CD4-positive, CD25-positive, alpha-beta regulatory T cell (primary cell): Measurements from ENCODE around the gene OR4C5. TPM values are rescaled to one million over a fixed set of nuclear protein-coding genes. Genes with fewer than 3 reads are reported as not detected.
"Not testable (repeated sequence)": the region's sequence is repeated elsewhere in the genome, so short reads cannot be mapped to it uniquely, and the experiment has no call there.

Source experiments
- ATAC-seq, 2 donors: fragments of 150-1000 bp; cut with Tn5 transposase; one replicate each; pipeline ENCODE4 v1.10.0; 2021; ENCODE audit warnings: low read depth in 2 of 2, moderate number of reproducible peaks in 2 of 2, moderate library complexity in 1 of 2
- DNase-seq, 3 donors: peaks; one replicate each; pipeline versions ENCODE4 v3.0.0 to v3.0.0-alpha.2; 2012 to 2022; ENCODE audit warnings: mixed read lengths in 1 of 3
- H3K27ac ChIP-seq: one replicate; pipeline ENCODE4 v1.7.0; 2013; ENCODE audit warnings: mild to moderate bottlenecking, low read length; ENCODE audit not compliant: insufficient read depth, poor library complexity, severe bottlenecking
- H3K27me3 ChIP-seq: one replicate; pipeline ENCODE4 v1.7.0; 2013; ENCODE audit warnings: low read length; ENCODE audit not compliant: control insufficient read depth, insufficient read depth
- H3K36me3 ChIP-seq: one replicate; pipeline ENCODE4 v1.7.0; 2013; ENCODE audit warnings: mild to moderate bottlenecking, low read length, moderate library complexity; ENCODE audit not compliant: control insufficient read depth, insufficient read depth
- H3K4me1 ChIP-seq: 2 replicates; pipeline ENCODE4 v1.7.0; 2013; ENCODE audit warnings: mild to moderate bottlenecking, low read length; ENCODE audit not compliant: insufficient read depth, control insufficient read depth, poor library complexity, severe bottlenecking
- H3K4me3 ChIP-seq: one replicate; pipeline ENCODE4 v1.7.0; 2013; ENCODE audit warnings: low read depth, mild to moderate bottlenecking, low read length, moderate library complexity
- H3K9me3 ChIP-seq, 2 experiments: 1 replicate in 1 of 2; 2 replicates in 1 of 2; pipeline ENCODE4 v1.7.0; 2013; ENCODE audit warnings: low read length in 2 of 2, mild to moderate bottlenecking in 1 of 2, moderate library complexity in 1 of 2; ENCODE audit not compliant: control insufficient read depth in 2 of 2
- H3K27ac Mint-ChIP-seq, 3 donors: one replicate each; pipeline ENCODE4 v1.8.0; 2020 to 2022; ENCODE audit warnings: mild to moderate bottlenecking in 3 of 3, mixed read lengths in 3 of 3, moderate library complexity in 2 of 3
- H3K27me3 Mint-ChIP-seq: one replicate; pipeline ENCODE4 v1.8.0; 2022; ENCODE audit warnings: mild to moderate bottlenecking, mixed read lengths
- H3K36me3 Mint-ChIP-seq: one replicate; pipeline ENCODE4 v1.8.0; 2020; ENCODE audit warnings: mixed read lengths
- H3K4me1 Mint-ChIP-seq, 4 donors: one replicate each; pipeline ENCODE4 v1.8.0; 2020 to 2022; ENCODE audit warnings: mixed read lengths in 4 of 4, mild to moderate bottlenecking in 1 of 4
- H3K4me3 Mint-ChIP-seq, 4 donors: one replicate each; pipeline ENCODE4 v1.8.0; 2020 to 2022; ENCODE audit warnings: mild to moderate bottlenecking in 4 of 4, mixed read lengths in 4 of 4, moderate library complexity in 3 of 4
- H3K9me3 Mint-ChIP-seq, 7 donors: one replicate each; pipeline ENCODE4 v1.8.0; 2020 to 2022; ENCODE audit warnings: mixed read lengths in 7 of 7, mild to moderate bottlenecking in 3 of 7, moderate library complexity in 2 of 7
- polyA plus RNA-seq, 4 donors: library from polyadenylated mRNA; unstranded; fragments of 300-500 nt; fragmentation: Illumina TruSeq; gene quantifications; one replicate each; pipeline ENCODE4 v1.2.3, GENCODE V29; 2021
- total RNA-seq: library from RNA; stranded (reverse); gene quantifications from one replicate; pipeline ENCODE4 v1.2.3, GENCODE V29; 2022

OR4C5 gene
- total RNA-seq, result not detected
- polyA plus RNA-seq, result not detected

DNA sequence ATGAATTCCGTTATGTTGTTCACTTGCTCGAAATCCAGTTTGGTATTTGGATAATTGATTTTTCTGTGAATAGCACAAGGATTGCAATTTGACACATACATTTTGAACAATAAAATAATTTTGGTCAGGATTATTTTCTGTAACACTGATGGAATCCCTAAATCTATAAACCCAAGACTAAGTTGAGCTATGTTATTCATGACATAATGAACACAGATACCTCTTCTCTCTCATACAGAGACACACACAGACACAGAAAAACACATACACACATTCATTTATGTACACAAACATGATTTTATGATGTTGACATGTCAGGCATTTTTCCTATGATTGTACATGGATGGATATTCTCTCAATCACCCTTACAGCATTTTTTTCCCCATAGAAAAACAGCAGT lies at the start of gene OR4C5:
OR4C5 (minus strand) TSS at position 101 of the 400 bp plus-strand sequence; CDS start at position 101, 0 bp downstream.
- no peak within 1 kb of the TSS for H3K27ac ChIP-seq
- DNase-seq, result no peak
- peaks cover 0 to 4% (median 0%) of the 10 kb centered on the region in 7 donors for H3K9me3 Mint-ChIP-seq
- no peaks in the 10 kb centered on the region for H3K4me1 Mint-ChIP-seq
- H3K4me1 ChIP-seq, result no peaks in the 10 kb centered on the region
- H3K4me3 ChIP-seq, result no peak within 1 kb of the TSS
- no peak within 1 kb of the TSS for H3K27ac Mint-ChIP-seq
- ATAC-seq, result no peak
- H3K36me3 Mint-ChIP-seq, result no peaks in the 10 kb centered on the region
- H3K9me3 ChIP-seq, result no peaks in the 10 kb centered on the region
- no peaks in the 10 kb centered on the region for H3K27me3 Mint-ChIP-seq
- H3K4me3 Mint-ChIP-seq, result no peak within 1 kb of the TSS
- H3K36me3 ChIP-seq, result no peaks in the 10 kb centered on the region
- H3K27me3 ChIP-seq, result peaks cover 2% of the 10 kb centered on the region

DNA sequence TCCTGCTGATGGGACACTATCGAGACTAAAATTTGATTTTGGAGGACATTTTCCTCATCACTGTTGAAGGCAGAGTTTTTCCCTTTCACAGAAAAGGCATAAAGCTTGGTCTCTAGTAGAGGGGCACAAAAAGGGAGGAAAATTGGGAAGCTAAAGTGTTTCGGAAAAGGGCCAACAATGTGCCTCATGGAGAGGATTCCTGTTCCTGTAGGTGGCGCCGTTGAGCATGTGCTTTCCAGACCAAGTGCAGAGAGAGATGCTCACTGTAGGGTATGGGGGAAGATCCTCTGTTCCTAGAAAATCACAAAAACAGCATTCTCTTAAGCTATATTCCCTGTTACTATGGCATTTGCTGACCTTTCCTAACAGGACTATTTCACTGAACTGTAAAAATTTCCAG lies 18.4 kb upstream of the OR4C5 start:
- Histone ChIP-seq H3K9me3 (peaks cover 0 to 15% of the 10 kb centered on the region in 2 experiments), H3K4me1 (no peaks in the 10 kb centered on the region), H3K27me3 (no peaks in the 10 kb centered on the region), H3K36me3 (no peaks in the 10 kb centered on the region), H3K4me3 (no peak overlapping the region), H3K27ac (no peak overlapping the region)
- DNase-seq (no peak), ATAC-seq (no peak)
- H3K4me3 Mint-ChIP-seq, result no peak overlapping the region
- no peaks in the 10 kb centered on the region for H3K4me1 Mint-ChIP-seq
- H3K27me3 Mint-ChIP-seq, result no peaks in the 10 kb centered on the region
- no peaks in the 10 kb centered on the region for H3K36me3 Mint-ChIP-seq
- H3K9me3 Mint-ChIP-seq, result peaks cover 0 to 37% (median 12%) of the 10 kb centered on the region in 7 donors
- H3K27ac Mint-ChIP-seq, result no peak overlapping the region

DNA sequence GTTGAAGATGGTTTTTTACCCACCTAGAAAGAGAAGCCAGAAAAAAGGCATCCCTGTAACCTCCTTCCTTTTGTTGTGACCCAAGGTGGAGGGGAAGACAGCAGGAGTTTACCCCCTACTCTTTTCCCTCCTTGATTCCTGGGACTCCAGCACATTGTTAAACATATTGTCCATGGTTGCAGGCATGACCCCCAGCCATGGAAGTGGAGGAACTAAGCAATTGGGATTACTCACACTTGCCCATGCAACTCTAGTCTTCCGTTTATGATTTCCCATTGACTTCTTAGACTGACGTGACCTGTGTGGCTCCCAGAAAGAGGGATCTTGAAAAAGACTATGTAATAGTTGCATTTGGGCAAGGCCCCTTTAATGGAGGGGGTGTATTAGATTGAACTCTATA lies 17.9 kb upstream of the OR4C5 start:
- H3K27me3 ChIP-seq, ATAC-seq, DNase-seq, H3K36me3 Mint-ChIP-seq, H3K36me3 ChIP-seq, H3K27me3 Mint-ChIP-seq, H3K4me3 ChIP-seq, H3K4me1 Mint-ChIP-seq, H3K4me3 Mint-ChIP-seq, H3K27ac ChIP-seq, H3K4me1 ChIP-seq, H3K27ac Mint-ChIP-seq: not testable (repeated sequence)
- H3K9me3 Mint-ChIP-seq, result peaks cover 0 to 38% (median 10%) of the 10 kb centered on the region in 7 donors
- H3K9me3 ChIP-seq, result peaks cover 0 to 15% of the 10 kb centered on the region in 2 experiments

DNA sequence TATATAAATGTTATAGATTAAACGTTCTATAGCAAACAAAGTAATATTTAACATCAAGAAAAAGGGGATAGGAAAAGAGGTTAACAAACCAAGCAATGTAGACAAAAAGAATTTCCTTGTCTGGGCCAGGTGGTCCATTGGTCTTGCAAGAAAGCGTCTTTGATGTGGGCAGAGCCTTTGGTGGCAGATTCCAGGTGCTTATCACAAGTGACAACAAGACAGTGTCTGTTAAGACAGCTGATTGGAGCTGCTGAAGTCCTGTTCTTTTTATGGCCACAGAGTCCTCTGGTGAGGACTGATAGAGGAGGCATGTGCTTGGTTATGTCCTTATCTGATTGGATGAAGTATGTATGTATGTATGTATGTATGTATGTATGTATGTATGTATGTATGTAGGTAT lies 5.0 kb downstream of the OR4C5 start:
- not testable (repeated sequence) for H3K27ac Mint-ChIP-seq, DNase-seq, H3K27ac ChIP-seq, H3K27me3 ChIP-seq, H3K4me3 Mint-ChIP-seq, ATAC-seq, H3K27me3 Mint-ChIP-seq, H3K36me3 ChIP-seq, H3K4me1 Mint-ChIP-seq, H3K4me3 ChIP-seq, H3K9me3 ChIP-seq, H3K36me3 Mint-ChIP-seq, H3K4me1 ChIP-seq
- H3K9me3 Mint-ChIP-seq, result peaks cover 0 to 13% (median 2%) of the 10 kb centered on the region in 7 donors

DNA sequence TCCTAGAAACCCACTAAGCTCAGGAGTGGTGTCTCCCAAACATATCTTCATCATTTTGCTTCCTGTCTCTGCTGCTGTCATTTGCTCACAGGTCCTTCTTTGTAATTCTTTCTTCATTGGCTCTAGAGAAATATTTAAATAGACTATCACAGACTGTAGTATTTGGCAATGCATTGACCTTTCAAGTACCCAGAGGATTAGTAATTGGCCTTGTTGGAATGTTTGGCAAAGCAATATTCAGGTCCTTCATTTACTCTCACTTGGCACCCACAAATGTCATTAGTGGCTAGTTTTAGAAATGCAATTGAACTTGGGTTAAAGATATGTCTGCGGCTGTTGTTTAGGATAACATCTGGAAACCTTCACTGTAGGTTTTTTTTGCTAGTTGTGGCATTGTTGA lies 11.6 kb downstream of the OR4C5 start:
- Histone ChIP-seq H3K36me3 (no peaks in the 10 kb centered on the region), H3K27me3 (no peaks in the 10 kb centered on the region), H3K4me1 (no peaks in the 10 kb centered on the region), H3K9me3 (peaks cover 0 to 2% of the 10 kb centered on the region in 2 experiments), H3K27ac (no peak overlapping the region), H3K4me3 (no peak overlapping the region)
- Mint-ChIP-seq H3K27me3 (peaks cover 5% of the 10 kb centered on the region), H3K9me3 (peaks cover 0 to 16% (median 3%) of the 10 kb centered on the region in 7 donors), H3K4me3 (no peak overlapping the region), H3K27ac (no peak overlapping the region), H3K4me1 (no peaks in the 10 kb centered on the region), H3K36me3 (no peaks in the 10 kb centered on the region)
- ATAC-seq (no peak), DNase-seq (no peak)

DNA sequence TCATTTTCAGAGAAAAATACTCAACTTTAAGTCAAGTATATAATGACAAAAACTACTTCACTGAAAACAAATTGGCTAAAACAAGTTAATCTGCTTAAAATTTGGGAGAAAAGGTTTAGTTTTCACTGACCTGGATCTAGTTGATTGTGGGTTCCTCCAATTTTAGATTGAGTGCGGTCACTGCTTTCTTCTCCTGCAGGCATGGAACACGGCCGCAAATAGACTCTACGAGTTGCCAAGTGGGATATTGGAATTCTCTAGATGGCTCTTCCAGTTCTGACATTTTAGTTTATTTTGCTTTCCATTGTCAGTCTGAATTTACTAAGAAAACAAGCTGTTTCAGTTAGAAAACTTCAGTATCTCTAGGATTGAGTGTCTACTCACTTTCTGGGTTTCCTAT lies 12.3 kb downstream of the OR4C5 start:
- DNase-seq (no peak), ATAC-seq (no peak)
- H3K27ac Mint-ChIP-seq, result no peak overlapping the region
- Histone ChIP-seq H3K27ac (no peak overlapping the region), H3K9me3 (peaks cover 0 to 2% of the 10 kb centered on the region in 2 experiments), H3K36me3 (no peaks in the 10 kb centered on the region), H3K4me3 (no peak overlapping the region), H3K4me1 (no peaks in the 10 kb centered on the region), H3K27me3 (no peaks in the 10 kb centered on the region)
- H3K4me1 Mint-ChIP-seq, result no peaks in the 10 kb centered on the region
- H3K4me3 Mint-ChIP-seq, result no peak overlapping the region
- H3K27me3 Mint-ChIP-seq, result peaks cover 5% of the 10 kb centered on the region
- H3K36me3 Mint-ChIP-seq, result no peaks in the 10 kb centered on the region
- H3K9me3 Mint-ChIP-seq, result peaks cover 0 to 16% (median 3%) of the 10 kb centered on the region in 7 donors

DNA sequence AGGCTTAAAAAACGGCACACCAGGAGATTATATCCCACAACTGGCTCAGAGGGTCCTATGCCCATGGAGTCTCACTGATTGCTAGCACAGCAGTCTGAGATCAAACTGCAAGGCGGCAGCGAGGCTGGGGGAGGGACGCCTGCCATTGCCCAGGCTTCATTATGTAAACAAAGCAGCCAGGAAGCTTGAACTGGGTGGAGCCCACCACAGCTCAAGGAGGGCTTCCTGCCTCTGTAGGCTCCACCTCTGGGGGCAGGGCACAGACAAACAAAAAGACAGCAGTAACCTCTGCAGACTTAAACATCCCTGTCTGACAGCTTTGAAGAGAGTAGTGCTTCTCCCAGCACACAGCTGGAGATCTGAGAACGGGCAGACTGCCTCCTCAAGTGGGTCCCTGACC lies 20.0 kb downstream of the OR4C5 start:
- Mint-ChIP-seq H3K27ac (peak overlapping the region in 2 of 3 donors; percentile 23 to 79), H3K4me1 (peaks cover 6 to 30% (median 13%) of the 10 kb centered on the region in 4 donors), H3K9me3 (peaks cover 0 to 47% (median 13%) of the 10 kb centered on the region in 7 donors), H3K4me3 (peak overlapping the region in 3 of 4 donors; percentile 12 to 48 (median 13))
- H3K9me3 ChIP-seq, H3K36me3 Mint-ChIP-seq, H3K4me1 ChIP-seq, H3K4me3 ChIP-seq, H3K27ac ChIP-seq, ATAC-seq, H3K36me3 ChIP-seq, H3K27me3 ChIP-seq, H3K27me3 Mint-ChIP-seq: not testable (repeated sequence)
- DNase-seq, result peak in 2 of 3 donors; percentile 24 to 33

DNA sequence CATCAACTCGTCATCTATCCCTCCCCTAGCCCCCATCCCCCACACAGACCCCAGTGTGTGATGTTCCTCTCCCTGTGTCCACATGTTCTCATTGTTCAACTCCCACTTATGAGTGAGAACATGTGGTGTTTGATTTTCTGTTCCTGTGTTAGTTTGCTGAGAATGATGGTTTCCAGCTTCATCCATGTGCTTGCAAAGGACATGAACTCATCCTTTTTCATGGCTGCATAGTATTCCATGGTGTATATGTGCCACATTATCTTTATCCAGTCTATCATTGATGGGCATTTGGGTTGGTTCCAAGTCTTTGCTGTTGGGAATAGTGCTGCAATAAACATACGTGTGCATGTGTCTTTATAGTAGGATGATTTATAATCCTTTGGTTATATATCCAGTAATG lies 23.8 kb downstream of the OR4C5 start:
- not testable (repeated sequence) for H3K36me3 Mint-ChIP-seq, H3K27me3 ChIP-seq, DNase-seq, H3K4me1 ChIP-seq, H3K4me3 Mint-ChIP-seq, H3K9me3 ChIP-seq, H3K36me3 ChIP-seq, H3K27ac Mint-ChIP-seq, ATAC-seq, H3K27ac ChIP-seq, H3K4me3 ChIP-seq
- H3K27me3 Mint-ChIP-seq, result peaks cover 14% of the 10 kb centered on the region
- peaks cover 0 to 26% (median 6%) of the 10 kb centered on the region in 7 donors for H3K9me3 Mint-ChIP-seq
- H3K4me1 Mint-ChIP-seq, result peaks cover 6 to 32% (median 14%) of the 10 kb centered on the region in 4 donors
